OCI-LY1 (cell line): Measurements from ENCODE around the gene HHEX.

Source experiments
- EZH2 ChIP-seq: fragments of 200-600 bp; sonication (generic), shearing (Covaris generic); IDR thresholded peaks from 2 replicates; pipeline ENCODE4 v1.8.0; 2017; ENCODE audit warnings: borderline replicate concordance, mixed run types, mild to moderate bottlenecking, antibody characterized with exemption, low read length, moderate library complexity, mixed read lengths
- TF ChIP-seq, protein P1 (sequence below): fragments of 200-600 bp; sonication (generic), shearing (Covaris generic); IDR thresholded peaks from 2 replicates; pipeline ENCODE4 v1.5.1; 2017; ENCODE audit warnings: mild to moderate bottlenecking, antibody characterized with exemption, low read length, moderate library complexity, mixed read lengths

DNA sequence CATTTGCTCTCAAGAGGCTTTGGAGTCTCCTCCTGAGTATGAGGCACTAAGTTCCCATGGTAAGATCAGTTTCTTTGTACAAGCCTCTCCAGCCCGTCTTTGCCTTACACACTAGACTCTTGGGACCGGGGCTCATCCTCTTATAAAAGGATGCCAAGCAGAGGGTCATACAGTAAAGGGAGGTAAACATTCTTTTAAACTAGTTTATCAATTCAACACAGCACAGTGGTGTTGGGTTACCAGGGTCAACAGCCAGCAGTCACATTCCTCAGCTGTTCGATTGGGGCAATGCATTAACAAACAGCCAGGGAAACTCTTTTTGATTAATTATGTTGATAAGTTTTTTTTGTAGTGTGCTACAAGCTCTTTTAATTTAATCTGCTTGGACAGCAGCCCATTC, 37.8 kb downstream of the HHEX start:
- TF ChIP-seq, protein P1, sequence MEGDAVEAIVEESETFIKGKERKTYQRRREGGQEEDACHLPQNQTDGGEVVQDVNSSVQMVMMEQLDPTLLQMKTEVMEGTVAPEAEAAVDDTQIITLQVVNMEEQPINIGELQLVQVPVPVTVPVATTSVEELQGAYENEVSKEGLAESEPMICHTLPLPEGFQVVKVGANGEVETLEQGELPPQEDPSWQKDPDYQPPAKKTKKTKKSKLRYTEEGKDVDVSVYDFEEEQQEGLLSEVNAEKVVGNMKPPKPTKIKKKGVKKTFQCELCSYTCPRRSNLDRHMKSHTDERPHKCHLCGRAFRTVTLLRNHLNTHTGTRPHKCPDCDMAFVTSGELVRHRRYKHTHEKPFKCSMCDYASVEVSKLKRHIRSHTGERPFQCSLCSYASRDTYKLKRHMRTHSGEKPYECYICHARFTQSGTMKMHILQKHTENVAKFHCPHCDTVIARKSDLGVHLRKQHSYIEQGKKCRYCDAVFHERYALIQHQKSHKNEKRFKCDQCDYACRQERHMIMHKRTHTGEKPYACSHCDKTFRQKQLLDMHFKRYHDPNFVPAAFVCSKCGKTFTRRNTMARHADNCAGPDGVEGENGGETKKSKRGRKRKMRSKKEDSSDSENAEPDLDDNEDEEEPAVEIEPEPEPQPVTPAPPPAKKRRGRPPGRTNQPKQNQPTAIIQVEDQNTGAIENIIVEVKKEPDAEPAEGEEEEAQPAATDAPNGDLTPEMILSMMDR: no peak
- TF ChIP-seq EZH2: no peak
